AG04450 (cell line): ENCODE measurements around the gene LEAP2. TPM values are rescaled to one million over a fixed set of nuclear protein-coding genes. Genes with fewer than 3 reads are reported as not detected.

Experiments used
- CTCF ChIA-PET: fragments of 300-600, 350-600 bp; formaldehyde crosslinking; extraction: SDS; loops from one replicate; lab custom pipeline; 2022; ENCODE audit warnings: antibody characterized with exemption, inconsistent platforms; lab: Charles Lee
- POLR2A ChIA-PET: fragments of 350-600 bp; formaldehyde crosslinking; extraction: SDS; loops from one replicate; lab custom pipeline; 2021; ENCODE audit warnings: antibody characterized with exemption, inconsistent platforms; lab: Yijun Ruan, JAX
- DNase-seq: peaks from one replicate; pipeline ENCODE4 v3.0.0-alpha.2; 2011; ENCODE audit warnings: low read depth, low spot score
- H3K27ac ChIP-seq: one replicate; pipeline ENCODE4 v1.5.1; 2012; ENCODE audit warnings: low read depth, low read length, control low read depth
- H3K27me3 ChIP-seq: one replicate; pipeline ENCODE4 v1.6.0; 2012; ENCODE audit warnings: low read length; ENCODE audit not compliant: control insufficient read depth, insufficient read depth
- H3K4me3 ChIP-seq: 2 replicates; pipeline ENCODE4 v1.5.1; 2011; ENCODE audit warnings: mild to moderate bottlenecking, low read depth, low read length, control low read depth
- H3K9me3 ChIP-seq: 2 replicates; pipeline ENCODE4 v1.5.1; 2012; ENCODE audit warnings: low read length; ENCODE audit not compliant: control insufficient read depth, insufficient read depth
- CTCF ChIP-seq: IDR thresholded peaks from 2 replicates; pipeline ENCODE4 v1.5.1; 2011; ENCODE audit warnings: low read depth, low read length, control low read depth, inconsistent platforms
- polyA plus RNA-seq: library from polyadenylated mRNA; depleted of rRNA; stranded (reverse); fragments of >200 nt; gene quantifications from 2 replicates; pipeline ENCODE4 v1.2.3, GENCODE V29; 2011; rRNA removed
- small RNA-seq: library from RNA; depleted of rRNA; stranded (forward); fragments of <200 nt; gene quantifications from one replicate; pipeline ENCODE3, GENCODE V24; 2012; ENCODE audit warnings: low read depth; ENCODE audit not compliant: insufficient read length

LEAP2 gene
- polyA plus RNA-seq, 1 experiment: 0.91 TPM

- no peak for DNase-seq
- Histone ChIP-seq H3K27ac (no peak overlapping the region), H3K4me3 (no peak overlapping the region), H3K27me3 (no peaks in the 10 kb centered on the region), H3K9me3 (no peaks in the 10 kb centered on the region)
- ChIA-PET POLR2A (interaction anchor here (0.6 to 0.7 kb wide), 2 partner anchors 9 to 49 kb away, joined by 4 to 8 read pairs; partner anchors contain the start of genes GDF9 and UQCRQ), CTCF (no interaction called here)
- no peak for TF ChIP-seq CTCF
Observed at GRCh38 chr5:132915681-132916080, 42.2 kb downstream of the LEAP2 start.

GRCh38 chr5:132916086-132916485 is 42.6 kb downstream of the LEAP2 start:
- CTCF ChIA-PET: no interaction called here
- no peak for DNase-seq
- POLR2A ChIA-PET: interaction anchor here (0.6 to 0.7 kb wide), 2 partner anchors 9 to 50 kb away, joined by 4 to 8 read pairs; partner anchors contain the start of genes GDF9 and UQCRQ
- Histone ChIP-seq H3K27ac (no peak overlapping the region), H3K4me3 (no peak overlapping the region), H3K27me3 (no peaks in the 10 kb centered on the region), H3K9me3 (no peaks in the 10 kb centered on the region)
- no peak for TF ChIP-seq CTCF

Small RNAs within 50 kb of the gene (small RNA-seq; reads per million reads assigned to genes)
- gene RNA5SP192: not detected

Other genes with a start within 250 kb of the LEAP2 start
- gene IL13, start 215.5 kb upstream of the LEAP2 start, polyA plus RNA-seq: not detected in 2 replicates
- not detected in 2 replicates for gene IL4, start 199.7 kb upstream of the LEAP2 start, polyA plus RNA-seq
- gene KIF3A, start 136.1 kb upstream of the LEAP2 start, polyA plus RNA-seq: 6.7 and 8.9 TPM in 2 replicates
- gene CCNI2, start 126.2 kb upstream of the LEAP2 start, polyA plus RNA-seq: not detected in 2 replicates
- gene SEPTIN8, start 96.4 kb upstream of the LEAP2 start, polyA plus RNA-seq: 62.4 and 70.0 TPM in 2 replicates
- gene SOWAHA, start 60.4 kb upstream of the LEAP2 start, polyA plus RNA-seq: 0.05 TPM in 1 of 2 replicates, not detected in the other
- gene SHROOM1, start 43.0 kb upstream of the LEAP2 start, polyA plus RNA-seq: 4.5 and 6.0 TPM in 2 replicates
- gene GDF9, start 7.2 kb upstream of the LEAP2 start, polyA plus RNA-seq: 0.14 and 0.15 TPM in 2 replicates
- 318 and 329 TPM in 2 replicates for gene UQCRQ, start 7.0 kb upstream of the LEAP2 start, polyA plus RNA-seq
- 57.6 and 62.3 TPM in 2 replicates for gene AFF4, start 90.0 kb downstream of the LEAP2 start, polyA plus RNA-seq
- gene ZCCHC10, start 152.9 kb downstream of the LEAP2 start, polyA plus RNA-seq: 27.7 and 28.8 TPM in 2 replicates
- gene HSPA4, start 178.3 kb downstream of the LEAP2 start, polyA plus RNA-seq: 63.8 and 96.9 TPM in 2 replicates